NCI-H146 treated with DMSO at 0.1 percent for 48 hours (cell line): ENCODE results near the gene ACOT8.
A peak's percentile ranks its signal among the peaks of the same experiment; 100 is the strongest.
"Not testable (repeated sequence)": the region's sequence is repeated elsewhere in the genome, so short reads cannot be mapped to it uniquely, and the experiment has no call there.

ENCODE experiments used
- DNase-seq: peaks from one replicate; lab custom pipeline; 2025; ENCODE audit not compliant: unreplicated experiment; lab: John Stamatoyannopoulos, UW

ACOT8 gene

GRCh38 chr20:45887346-45887715, 30.1 kb upstream of the ACOT8 start, which contains the start of gene SPATA25:
TSS of gene SPATA25 (minus strand) at chr20:45887622. CDS start at chr20:45887590, 32 bp downstream.
- DNase-seq, result no peak

GRCh38 chr20:45886590-45887345, 29.6 kb upstream of the ACOT8 start:
- DNase-seq, result no peak

- DNase-seq, result no peak
These were observed 25.9 kb upstream of the ACOT8 start for GRCh38 chr20:45883100-45883469.

- no peak for DNase-seq
These were observed 25.4 kb upstream of the ACOT8 start for GRCh38 chr20:45882469-45883099.

GRCh38 chr20:45880988-45881788, 24.0 kb upstream of the ACOT8 start, which contains the start of gene ZSWIM1:
TSS of gene ZSWIM1 (plus strand) at chr20:45881227. CDS start at chr20:45882593, 1,366 bp downstream.
- DNase-seq, result peak; percentile 97

- no peak for DNase-seq
These were observed 21.0 kb upstream of the ACOT8 start for GRCh38 chr20:45878076-45878761.

- DNase-seq, result no peak
These were observed 17.4 kb upstream of the ACOT8 start for GRCh38 chr20:45874576-45874975.

GRCh38 chr20:45874104-45874481, 16.9 kb upstream of the ACOT8 start:
- DNase-seq, result not testable (repeated sequence)

GRCh38 chr20:45873409-45874103, 16.4 kb upstream of the ACOT8 start:
- no peak for DNase-seq

- DNase-seq, result no peak
These were observed 15.4 kb upstream of the ACOT8 start for GRCh38 chr20:45872626-45873025.

- no peak for DNase-seq
These were observed 10.6 kb upstream of the ACOT8 start for GRCh38 chr20:45867819-45868176.

- no peak for DNase-seq
These were observed 10.1 kb upstream of the ACOT8 start for GRCh38 chr20:45867136-45867818.

- no peak for DNase-seq
These were observed 9.3 kb upstream of the ACOT8 start for GRCh38 chr20:45866454-45866853.

- no peak for DNase-seq
These were observed 6.6 kb upstream of the ACOT8 start for GRCh38 chr20:45863543-45864470.

GRCh38 chr20:45861221-45862075, 4.3 kb upstream of the ACOT8 start:
- DNase-seq, result no peak

- DNase-seq, result no peak
These were observed 3.5 kb upstream of the ACOT8 start for GRCh38 chr20:45860560-45861220.

- no peak for DNase-seq
These were observed 2.7 kb upstream of the ACOT8 start for GRCh38 chr20:45859916-45860315.

- no peak for DNase-seq
These were observed 657 bp upstream of the ACOT8 start for GRCh38 chr20:45857882-45858216.
